HepG2 (cell line): Measurements from ENCODE around the gene TPSAB1. TPM values are rescaled to one million over a fixed set of nuclear protein-coding genes. Genes with fewer than 3 reads are reported as not detected.

ENCODE experiments used
- ATAC-seq: fragments of 200-7000 bp; cut with Tn5 transposase; 3 replicates; pipeline ENCODE4 v1.9.1; 2020; ENCODE audit warnings: mild to moderate bottlenecking, moderate library complexity
- BruUV-seq: library from RNA; stranded (reverse); fragments of 400-500 nt; replicated peaks from 2 replicates; lab custom pipeline; 2021; lab: Mats Ljungman, UMichigan
- CTCF ChIA-PET: fragments of 300-600 bp; formaldehyde crosslinking; extraction: SDS; loops from one replicate; lab custom pipeline; 2021; ENCODE audit warnings: low total read pairs, inconsistent platforms, low intra/inter-chr PET ratio; lab: Yijun Ruan, JAX
- POLR2A ChIA-PET: fragments of 350-600 bp; sonication (Branson Sonifier 250); formaldehyde crosslinking; loops from one replicate; lab custom pipeline; 2020; ENCODE audit warnings: antibody characterized with exemption, inconsistent platforms; lab: Yijun Ruan, JAX
- DNase-seq: peaks from one replicate; pipeline ENCODE4 v3.0.0-alpha.2; 2015; ENCODE audit warnings: low spot score
- FAIRE-seq: peaks from 3 replicates; lab custom pipeline; 2011; peaks lifted over from hg19 to GRCh38; lab: Jason Lieb, UNC
- H2AFZ ChIP-seq: one replicate; pipeline ENCODE4 v1.6.1; 2011; ENCODE audit warnings: low read length, inconsistent platforms
- H3K27ac ChIP-seq: fragments of 300-600 bp; 3 replicates; pipeline ENCODE4 v1.8.0; 2011; ENCODE audit warnings: mixed run types, mild to moderate bottlenecking, mixed read lengths, low read length, inconsistent platforms; ENCODE audit not compliant: insufficient read depth; ENCODE audit errors: extremely low read length
- H3K27me3 ChIP-seq, 2 experiments: fragments of 200-600 bp in 1 of 2; 2 replicates in 1 of 2; 3 replicates in 1 of 2; pipeline versions ENCODE4 v1.6.0 to v1.8.0; 2011; ENCODE audit warnings: low read length in 2 of 2, mild to moderate bottlenecking in 2 of 2, moderate library complexity in 2 of 2, inconsistent platforms in 1 of 2; ENCODE audit not compliant: insufficient read depth in 2 of 2, control insufficient read depth in 1 of 2
- H3K36me3 ChIP-seq, 2 experiments: fragments of 200-600 bp in 1 of 2; replicated peaks in 1 of 2; 2 replicates in 1 of 2; 3 replicates in 1 of 2; pipeline versions ENCODE4 v1.5.1 to v1.8.0; 2011; ENCODE audit warnings: low read length in 2 of 2, inconsistent platforms in 1 of 2; ENCODE audit not compliant: insufficient read depth in 2 of 2, control insufficient read depth in 1 of 2
- H3K4me1 ChIP-seq: 2 replicates; pipeline ENCODE4 v1.5.1; 2012; ENCODE audit warnings: low read length, inconsistent platforms; ENCODE audit not compliant: insufficient read depth
- H3K4me2 ChIP-seq: 2 replicates; pipeline ENCODE4 v1.6.0; 2011; ENCODE audit warnings: low read depth, low read length, inconsistent platforms
- H3K4me3 ChIP-seq, 3 experiments: fragments of 200-600 bp in 1 of 3; sonication (generic), shearing (Covaris generic) in 1 of 3; replicated peaks in 1 of 3; 2 replicates each; pipeline ENCODE4 v1.5.1; 2011 to 2016; ENCODE audit warnings: low read length in 3 of 3, inconsistent platforms in 2 of 3, low read depth in 2 of 3, mild to moderate bottlenecking in 2 of 3, control low read depth in 1 of 3, mixed read lengths in 1 of 3; ENCODE audit not compliant: insufficient read depth in 1 of 3
- H3K79me2 ChIP-seq: one replicate; pipeline ENCODE4 v1.6.1; 2011; ENCODE audit warnings: low read length, inconsistent platforms; ENCODE audit not compliant: insufficient read depth
- H3K9ac ChIP-seq: 2 replicates; pipeline ENCODE4 v1.6.0; 2011; ENCODE audit warnings: mild to moderate bottlenecking, low read depth, low read length, inconsistent platforms; ENCODE audit not compliant: insufficient read depth
- H3K9me3 ChIP-seq: 2 replicates; pipeline ENCODE4 v1.5.1; 2012; ENCODE audit warnings: mild to moderate bottlenecking, low read length
- H4K20me1 ChIP-seq: 2 replicates; pipeline ENCODE4 v1.6.0; 2011; ENCODE audit warnings: inconsistent platforms, mild to moderate bottlenecking, low read length, moderate library complexity; ENCODE audit not compliant: insufficient read depth
- ASH2L ChIP-seq: fragments of 300-600, 200-600 bp; sonication (generic); IDR thresholded peaks from 2 replicates; pipeline ENCODE4 v1.7.0; 2017; ENCODE audit warnings: low read depth, mild to moderate bottlenecking, moderate library complexity, mixed read lengths, low read length; ENCODE audit not compliant: insufficient read length
- EEA1 ChIP-seq: sonication (generic); formaldehyde crosslinking; IDR thresholded peaks from 2 replicates; pipeline ENCODE4 v1.5.1; 2020; ENCODE audit warnings: mild to moderate bottlenecking, missing genetic modification reagents, borderline replicate concordance
- EP300 ChIP-seq, 3 experiments: sonication (generic) in 1 of 3; formaldehyde crosslinking in 1 of 3; IDR thresholded peaks; 2 replicates each; pipeline versions ENCODE4 v1.5.1 to v1.6.1; 2011 to 2020; ENCODE audit warnings: low read depth in 2 of 3, low read length in 2 of 3, borderline replicate concordance in 1 of 3, improper control_type of control experiment in 1 of 3, mild to moderate bottlenecking in 1 of 3, missing genetic modification reagents in 1 of 3, moderate library complexity in 1 of 3
- FUBP1 ChIP-seq: sonication (generic); formaldehyde crosslinking; IDR thresholded peaks from 2 replicates; pipeline ENCODE4 v1.5.1; 2020; ENCODE audit warnings: missing genetic modification reagents, mild to moderate bottlenecking, borderline replicate concordance
- HOXA7 ChIP-seq: sonication (generic); formaldehyde crosslinking; IDR thresholded peaks from 2 replicates; pipeline ENCODE4 v1.8.1; 2022; ENCODE audit warnings: mild to moderate bottlenecking, missing genetic modification reagents, moderate library complexity
- REL ChIP-seq: sonication (generic); formaldehyde crosslinking; conservative IDR thresholded peaks from 2 replicates; pipeline ENCODE4 v1.8.0; 2022; ENCODE audit warnings: mild to moderate bottlenecking, missing genetic modification reagents, moderate library complexity
- TARDBP ChIP-seq: sonication (generic); formaldehyde crosslinking; IDR thresholded peaks from 2 replicates; pipeline ENCODE4 v1.8.0; 2022; ENCODE audit warnings: mild to moderate bottlenecking, missing genetic modification reagents
- XRCC5 ChIP-seq: fragments of 200-400 bp; formaldehyde crosslinking; optimal IDR thresholded peaks from 2 replicates; pipeline ENCODE3; 2017; ENCODE audit warnings: mild to moderate bottlenecking, low read length
- ZNF235 ChIP-seq: sonication (generic); formaldehyde crosslinking; IDR thresholded peaks from 2 replicates; pipeline ENCODE4 v1.8.1; 2023; ENCODE audit warnings: mild to moderate bottlenecking, missing genetic modification reagents, borderline replicate concordance
- ZNF280B ChIP-seq: sonication (generic); formaldehyde crosslinking; IDR thresholded peaks from 2 replicates; pipeline ENCODE4 v1.5.0; 2020; ENCODE audit warnings: missing genetic modification reagents, mild to moderate bottlenecking, borderline replicate concordance
- ZNF441 ChIP-seq: sonication (generic); formaldehyde crosslinking; IDR thresholded peaks from 2 replicates; pipeline ENCODE4 v1.7.0; 2021; ENCODE audit warnings: missing genetic modification reagents, borderline replicate concordance
- WGBS: methylation state at CpG from one replicate; pipeline ENCODE4 v1.1.6; 2017; ENCODE audit warnings: low lambda C conversion rate; 5-methylcytosine and 5-hydroxymethylcytosine counted together
- in situ Hi-C: cut with HindIII; loops from 2 replicates; pipeline ENCODE4 v1.10.0; 2017; ENCODE audit warnings: low pct_unique_long_range_greater_than_20kb; ENCODE audit not compliant: extremely low pct_ligation_motif_present
- intact Hi-C: fragments of 100-400 bp; cut with micrococcal nuclease; formaldehyde crosslinking; loops from one replicate; pipeline ENCODE4 v1.10.0; 2022; ENCODE audit not compliant: unreplicated experiment
- polyA plus RNA-seq, 8 experiments: library from polyadenylated mRNA; depleted of rRNA in 3 of 8; stranded (reverse) in 7 of 8; unstranded in 1 of 8; fragments of >200 nt; fragmentation: Illumina TruSeq in 4 of 8; extraction: Trizol in 4 of 8; gene quantifications; 2 replicates each; pipeline versions ENCODE4 v1.2.1 to v1.2.3, GENCODE V29; 2011 to 2016; ENCODE audit warnings: low read depth in 4 of 8, missing spikeins in 1 of 8, mixed read lengths in 1 of 8; ENCODE audit not compliant: insufficient read depth in 1 of 8
- total RNA-seq, 5 experiments: library from RNA; depleted of rRNA; stranded (reverse); fragments of >200 nt; fragmentation: Illumina TruSeq; extraction: Trizol; gene quantifications; 2 replicates each; pipeline ENCODE4 v1.2.3, GENCODE V29; 2016; ENCODE audit warnings: low read depth in 1 of 5
- TF ChIP-seq, protein P1 (sequence below): sonication (generic); formaldehyde crosslinking; IDR thresholded peaks from 2 replicates; pipeline ENCODE4 v1.5.1; 2020; ENCODE audit warnings: mild to moderate bottlenecking, missing genetic modification reagents, moderate library complexity

The TPSAB1 gene
- total and polyA plus RNA-seq, 2 of the 13 experiments (the other 11 are each of a cell fraction or from before 2014, with no cell fraction given) = 0.12 TPM; not detected in 1

GRCh38 chr16:1279945-1280589 is 39.6 kb downstream of the TPSAB1 start:
- H3K4me3 ChIP-seq = no peak overlapping the region
- POLR2A ChIA-PET = no interaction called here
- ATAC-seq = no peak
- H3K27ac ChIP-seq = no peak overlapping the region
- no peaks in the 10 kb centered on the region for H3K79me2 ChIP-seq
- no peaks in the 10 kb centered on the region for H3K36me3 ChIP-seq
- H3K9ac ChIP-seq = no peak overlapping the region
- WGBS = 20% methylated on average over 2 of the region's 29 CpGs
- H3K4me1 ChIP-seq = no peaks in the 10 kb centered on the region
- H4K20me1 ChIP-seq = no peaks in the 10 kb centered on the region
- DNase-seq = no peak
- peaks cover 37 to 87% of the 10 kb centered on the region in 2 experiments for H3K27me3 ChIP-seq
- CTCF ChIA-PET = no interaction called here
- BruUV-seq = no TSS peak
- in situ Hi-C loops (no loop called here), intact Hi-C loops (no loop called here)
- no peaks in the 10 kb centered on the region for H3K9me3 ChIP-seq
- no peak for FAIRE-seq
- TF ChIP-seq ZNF235 (CRISPR knock-in tag) (no peak), ZNF280B (CRISPR knock-in tag) (no peak), FUBP1 (CRISPR knock-in tag) (no peak), HOXA7 (CRISPR knock-in tag) (no peak), ASH2L (no peak), ZNF441 (CRISPR knock-in tag) (no peak), TARDBP (no peak), EP300 (IDR thresholded peaks at IDR 0.05; ENCODE audit: low read depth in 2 of 2, low read length in 2 of 2) (no peak), EP300 (CRISPR knock-in tag; IDR thresholded peaks at IDR 0.05; ENCODE audit: borderline replicate concordance) (no peak), EEA1 (CRISPR knock-in tag) (no peak), REL (no peak), XRCC5 (no peak)
- TF ChIP-seq, protein P1, sequence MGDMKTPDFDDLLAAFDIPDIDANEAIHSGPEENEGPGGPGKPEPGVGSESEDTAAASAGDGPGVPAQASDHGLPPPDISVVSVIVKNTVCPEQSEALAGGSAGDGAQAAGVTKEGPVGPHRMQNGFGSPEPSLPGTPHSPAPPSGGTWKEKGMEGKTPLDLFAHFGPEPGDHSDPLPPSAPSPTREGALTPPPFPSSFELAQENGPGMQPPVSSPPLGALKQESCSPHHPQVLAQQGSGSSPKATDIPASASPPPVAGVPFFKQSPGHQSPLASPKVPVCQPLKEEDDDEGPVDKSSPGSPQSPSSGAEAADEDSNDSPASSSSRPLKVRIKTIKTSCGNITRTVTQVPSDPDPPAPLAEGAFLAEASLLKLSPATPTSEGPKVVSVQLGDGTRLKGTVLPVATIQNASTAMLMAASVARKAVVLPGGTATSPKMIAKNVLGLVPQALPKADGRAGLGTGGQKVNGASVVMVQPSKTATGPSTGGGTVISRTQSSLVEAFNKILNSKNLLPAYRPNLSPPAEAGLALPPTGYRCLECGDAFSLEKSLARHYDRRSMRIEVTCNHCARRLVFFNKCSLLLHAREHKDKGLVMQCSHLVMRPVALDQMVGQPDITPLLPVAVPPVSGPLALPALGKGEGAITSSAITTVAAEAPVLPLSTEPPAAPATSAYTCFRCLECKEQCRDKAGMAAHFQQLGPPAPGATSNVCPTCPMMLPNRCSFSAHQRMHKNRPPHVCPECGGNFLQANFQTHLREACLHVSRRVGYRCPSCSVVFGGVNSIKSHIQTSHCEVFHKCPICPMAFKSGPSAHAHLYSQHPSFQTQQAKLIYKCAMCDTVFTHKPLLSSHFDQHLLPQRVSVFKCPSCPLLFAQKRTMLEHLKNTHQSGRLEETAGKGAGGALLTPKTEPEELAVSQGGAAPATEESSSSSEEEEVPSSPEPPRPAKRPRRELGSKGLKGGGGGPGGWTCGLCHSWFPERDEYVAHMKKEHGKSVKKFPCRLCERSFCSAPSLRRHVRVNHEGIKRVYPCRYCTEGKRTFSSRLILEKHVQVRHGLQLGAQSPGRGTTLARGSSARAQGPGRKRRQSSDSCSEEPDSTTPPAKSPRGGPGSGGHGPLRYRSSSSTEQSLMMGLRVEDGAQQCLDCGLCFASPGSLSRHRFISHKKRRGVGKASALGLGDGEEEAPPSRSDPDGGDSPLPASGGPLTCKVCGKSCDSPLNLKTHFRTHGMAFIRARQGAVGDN (CRISPR knock-in tag) = no peak
- no peak overlapping the region for H2AFZ ChIP-seq
- no peak overlapping the region for H3K4me2 ChIP-seq
